Endometrium (tissue), 2 donors: Measurements from ENCODE around the gene ANK3.
A peak's percentile ranks its signal among the peaks of the same experiment; 100 is the strongest.

Source experiments
- FAIRE-seq: peaks from 2 replicates; lab custom pipeline; 2012; peaks lifted over from hg19 to GRCh38; lab: Jason Lieb, UNC
- donor health status: control.
- donor health status: control.

The ANK3 gene

DNA sequence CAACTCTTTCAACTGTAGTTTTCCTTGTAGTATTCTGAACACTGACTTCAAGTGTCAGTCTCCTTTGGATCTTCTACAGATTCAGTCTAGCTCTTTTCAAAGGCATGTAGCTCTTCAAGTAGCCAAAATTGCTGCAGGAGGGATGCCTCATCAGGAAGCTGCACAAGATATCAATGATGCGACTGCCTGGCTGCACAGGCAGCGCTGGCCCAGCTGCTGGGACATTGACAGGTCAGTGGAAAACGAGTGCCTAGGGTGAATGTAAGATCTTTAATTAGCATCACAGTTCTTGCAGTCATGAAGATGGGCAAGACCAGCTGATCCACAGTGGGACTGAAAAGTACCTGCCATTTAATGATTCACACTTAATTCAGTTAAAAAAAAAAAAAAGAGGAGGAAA lies 167.6 kb downstream of the ANK3 start:
- FAIRE-seq, result no peak

- FAIRE-seq, result no peak
Observed at GRCh38 chr10:60212195-60212594, 177.5 kb downstream of the ANK3 start.

GRCh38 chr10:60209874-60210570 lies 179.7 kb downstream of the ANK3 start:
- FAIRE-seq, result no peak

DNA sequence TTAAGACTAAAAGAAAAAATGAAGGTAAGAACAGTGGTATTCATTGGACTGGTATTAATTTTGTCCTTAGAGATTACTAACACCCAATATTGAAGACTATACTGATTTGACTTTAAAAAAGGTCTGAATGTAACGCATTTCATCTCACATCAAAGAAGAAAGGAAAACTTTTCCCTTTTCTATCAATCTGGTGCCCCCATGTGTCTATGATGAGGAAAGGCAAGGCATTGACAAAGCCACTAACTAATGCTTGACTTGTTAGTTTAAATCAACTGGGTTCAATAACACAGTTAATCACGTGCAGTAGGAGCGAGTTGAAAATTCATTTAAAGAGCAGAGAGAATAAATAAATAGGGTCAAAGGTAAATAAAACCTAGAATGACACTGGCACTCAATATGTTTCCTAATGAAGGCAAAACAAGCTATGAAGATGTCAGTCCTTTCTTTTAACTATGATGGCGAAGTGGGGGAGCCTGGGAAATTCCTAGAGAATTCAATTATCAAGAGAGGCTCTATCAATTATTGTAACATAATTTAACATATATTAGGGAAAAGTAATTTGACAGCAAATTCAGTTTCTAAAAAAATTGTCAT lies 180.9 kb downstream of the ANK3 start:
- peak; percentile 48 for FAIRE-seq

DNA sequence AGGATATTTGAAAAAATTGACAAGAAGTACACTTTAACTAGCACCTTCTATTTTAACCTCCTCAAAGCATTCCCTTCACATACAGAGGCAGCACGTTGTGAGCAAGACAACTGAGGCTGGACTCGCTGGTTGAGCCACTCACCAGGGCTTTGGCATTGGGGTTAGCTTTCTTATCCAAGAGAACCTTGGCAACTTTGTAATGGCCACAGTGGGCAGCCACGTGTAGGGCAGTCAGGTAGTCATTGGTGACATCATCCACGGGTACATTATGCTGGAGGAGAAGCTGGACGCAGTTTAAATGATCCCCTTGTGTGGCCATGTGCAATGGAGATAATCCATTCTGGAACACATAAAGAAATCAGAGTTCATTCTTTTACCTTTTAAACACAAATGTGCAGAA lies 181.8 kb downstream of the ANK3 start:
- FAIRE-seq, result no peak

GRCh38 chr10:60206735-60207134 lies 182.9 kb downstream of the ANK3 start:
- FAIRE-seq, result no peak

GRCh38 chr10:60205741-60206140 lies 183.9 kb downstream of the ANK3 start:
- no peak for FAIRE-seq

GRCh38 chr10:60203993-60204618 lies 185.6 kb downstream of the ANK3 start:
- peak; percentile 72 for FAIRE-seq

DNA sequence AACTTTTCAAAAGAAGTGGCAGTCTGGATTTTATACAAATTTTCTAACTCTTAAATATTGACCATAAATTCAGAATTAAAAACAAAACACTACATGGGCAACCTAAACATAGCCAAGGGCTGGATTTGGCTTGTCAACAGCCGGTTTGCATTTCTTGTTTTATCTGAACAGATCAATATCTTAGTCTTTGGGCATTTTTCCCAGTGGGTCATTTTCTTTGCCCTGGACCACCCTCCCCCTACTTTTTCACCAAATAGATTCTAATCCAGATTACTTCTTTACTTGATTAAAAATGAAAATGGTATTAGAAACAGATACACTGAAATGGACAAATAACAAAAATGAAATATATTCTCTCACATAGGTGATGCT lies 189.0 kb downstream of the ANK3 start:
- no peak for FAIRE-seq

DNA sequence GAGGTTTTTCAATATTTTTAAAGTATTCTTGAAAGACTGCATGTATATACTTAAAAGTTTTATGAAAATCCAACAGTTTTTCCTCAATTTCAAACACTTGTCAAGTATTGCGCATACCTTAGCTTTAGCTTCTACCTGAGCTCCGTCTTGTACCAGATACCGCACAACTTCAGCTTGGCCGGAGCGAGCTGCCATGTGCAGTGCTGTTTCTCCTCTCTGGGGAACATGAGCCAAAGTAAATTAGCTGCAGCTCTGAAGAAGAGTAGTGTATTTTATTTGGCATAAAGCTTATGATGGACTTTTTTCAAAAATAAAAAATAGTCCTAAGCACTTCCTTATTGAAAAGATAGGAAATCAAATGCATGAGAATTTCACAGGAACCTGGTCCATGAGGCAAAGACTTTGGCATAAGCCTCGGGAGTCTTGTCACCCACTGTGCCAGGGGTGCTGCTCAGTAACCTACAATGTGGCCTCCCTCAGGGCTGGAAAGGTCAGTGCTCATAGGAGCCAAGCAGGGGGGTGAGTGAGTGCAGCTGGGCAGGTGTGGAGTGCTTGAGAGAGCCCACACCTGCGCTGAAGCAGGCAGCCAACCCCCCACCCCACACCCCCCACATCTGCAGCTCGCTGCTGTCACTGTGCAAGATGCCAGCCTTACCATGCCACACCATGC lies 189.5 kb downstream of the ANK3 start:
- FAIRE-seq, result no peak

- FAIRE-seq, result no peak
Observed at GRCh38 chr10:60197206-60197605, 192.5 kb downstream of the ANK3 start.

- no peak for FAIRE-seq
Observed at GRCh38 chr10:60194421-60194820, 195.3 kb downstream of the ANK3 start.

GRCh38 chr10:60192946-60193345 lies 196.7 kb downstream of the ANK3 start:
- no peak for FAIRE-seq

DNA sequence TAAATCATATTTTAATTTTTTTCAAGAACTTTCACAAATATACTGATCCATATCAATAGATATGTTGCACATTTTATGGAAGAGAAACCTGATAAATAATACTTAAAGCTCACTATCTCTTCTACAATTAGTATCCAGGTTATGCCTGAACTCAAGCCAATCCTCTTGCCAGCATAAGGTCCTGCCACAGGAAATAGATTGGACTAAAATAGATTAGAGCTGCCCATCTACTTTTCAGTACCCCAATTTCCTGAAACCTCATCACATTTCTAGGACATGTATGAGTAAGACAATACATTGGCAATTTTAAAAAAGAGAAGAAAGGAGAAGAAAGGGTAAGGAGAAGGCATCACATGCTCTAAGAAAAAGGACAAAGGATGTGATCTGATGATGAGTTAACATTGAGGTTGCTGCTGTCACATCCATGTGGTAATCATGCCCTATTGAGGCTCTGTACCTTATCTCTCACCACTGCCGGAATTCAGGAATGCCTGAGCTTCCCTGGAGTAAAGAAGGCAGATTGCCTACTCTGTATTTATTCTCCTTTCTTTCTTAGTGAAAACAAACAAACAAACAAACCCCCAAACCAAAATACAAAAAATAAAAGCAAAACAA lies 199.7 kb downstream of the ANK3 start:
- no peak for FAIRE-seq

DNA sequence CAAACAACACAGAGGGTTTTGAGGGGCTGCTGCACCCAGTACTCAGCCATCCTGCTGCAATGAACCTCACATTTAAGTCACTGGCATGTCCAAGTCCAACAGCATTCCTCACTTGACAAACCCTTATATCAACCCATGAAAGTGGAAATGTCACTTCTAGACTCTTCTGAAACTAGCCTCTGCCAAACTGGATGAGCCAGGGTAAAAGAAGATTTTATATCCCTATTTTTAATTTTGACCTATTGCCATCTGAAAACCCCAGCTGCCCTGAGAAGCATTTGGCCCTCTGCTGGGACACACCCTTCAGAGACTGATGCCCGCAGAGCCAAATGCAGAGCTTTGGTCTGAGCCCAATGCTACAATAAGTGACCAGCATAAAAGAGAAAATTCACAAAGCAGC lies 201.1 kb downstream of the ANK3 start:
- FAIRE-seq, result no peak

DNA sequence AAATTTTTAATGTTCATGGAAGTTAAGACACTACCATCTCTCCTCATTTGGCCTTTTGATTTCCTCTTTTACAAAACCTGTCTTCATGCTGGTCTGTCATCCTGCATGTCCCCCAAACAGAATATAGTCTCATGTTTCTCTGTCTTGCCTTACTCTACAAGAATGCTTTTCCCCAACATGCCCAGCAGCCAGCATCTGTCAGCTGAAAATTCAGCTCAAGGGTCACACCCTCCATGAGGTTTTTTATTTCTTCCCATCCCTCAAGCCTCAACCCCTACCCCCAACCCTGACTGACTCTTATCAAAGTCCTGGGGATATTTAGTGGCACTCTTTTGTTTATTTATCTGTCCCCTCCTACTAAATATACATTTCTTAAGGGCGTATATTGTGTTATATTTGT lies 202.0 kb downstream of the ANK3 start:
- FAIRE-seq, result no peak

DNA sequence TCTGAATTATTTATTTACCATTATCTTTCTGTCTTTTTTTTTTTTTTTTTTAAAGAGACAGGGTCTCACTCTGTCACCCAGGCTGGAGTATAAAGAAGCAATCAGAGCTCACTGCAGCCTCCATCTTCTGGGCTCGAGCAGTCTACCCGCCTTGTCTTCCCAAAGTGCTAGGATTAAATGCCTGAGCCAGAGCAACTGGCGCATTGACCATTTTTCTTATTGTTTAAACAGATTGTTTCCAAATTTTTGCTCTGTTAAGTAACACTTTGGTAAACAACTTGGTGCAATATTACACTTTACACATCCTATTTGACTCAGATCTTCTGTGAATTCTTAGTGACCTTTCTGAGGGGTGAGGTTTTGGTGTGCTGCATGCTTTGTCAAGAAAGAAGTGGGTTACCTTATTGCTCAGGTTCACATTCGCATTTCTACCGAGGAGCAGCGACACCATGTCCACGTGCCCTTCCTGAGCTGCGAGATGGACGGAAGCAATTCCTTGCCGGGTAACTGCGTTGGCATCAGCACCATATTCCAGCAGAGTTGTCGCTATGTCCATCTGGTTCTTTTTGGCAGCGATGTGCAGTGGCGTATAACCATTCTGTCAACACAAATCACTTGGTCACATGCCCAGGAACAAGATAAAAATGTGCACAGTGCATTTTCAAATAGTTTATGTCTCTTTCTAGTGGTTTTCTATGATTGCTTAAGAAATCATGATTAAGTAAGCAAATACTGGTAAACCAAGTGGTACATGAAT lies 203.2 kb downstream of the ANK3 start:
- no peak for FAIRE-seq

- no peak for FAIRE-seq
Observed at GRCh38 chr10:60185421-60185820, 204.3 kb downstream of the ANK3 start.

- FAIRE-seq, result no peak
Observed at GRCh38 chr10:60182691-60183090, 207.0 kb downstream of the ANK3 start.

DNA sequence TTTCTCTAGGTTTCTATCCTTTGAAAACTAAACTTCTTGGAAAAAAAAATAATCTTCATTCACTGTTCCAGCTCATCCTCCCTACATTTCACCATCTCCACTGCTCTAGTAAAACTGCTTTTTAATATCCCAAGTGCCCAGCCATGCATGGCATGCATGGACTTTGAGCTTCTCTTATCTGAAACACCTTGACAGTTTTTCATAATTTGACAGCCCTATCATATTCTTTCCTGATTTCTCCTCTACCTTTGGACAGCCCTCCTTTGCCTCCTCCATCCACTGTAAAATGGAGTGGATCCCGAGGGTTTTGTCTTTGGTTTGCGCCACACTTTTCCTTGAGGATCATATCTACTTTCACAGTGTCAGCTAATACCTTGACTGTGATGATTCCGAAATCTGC lies 212.8 kb downstream of the ANK3 start:
- FAIRE-seq, result no peak

DNA sequence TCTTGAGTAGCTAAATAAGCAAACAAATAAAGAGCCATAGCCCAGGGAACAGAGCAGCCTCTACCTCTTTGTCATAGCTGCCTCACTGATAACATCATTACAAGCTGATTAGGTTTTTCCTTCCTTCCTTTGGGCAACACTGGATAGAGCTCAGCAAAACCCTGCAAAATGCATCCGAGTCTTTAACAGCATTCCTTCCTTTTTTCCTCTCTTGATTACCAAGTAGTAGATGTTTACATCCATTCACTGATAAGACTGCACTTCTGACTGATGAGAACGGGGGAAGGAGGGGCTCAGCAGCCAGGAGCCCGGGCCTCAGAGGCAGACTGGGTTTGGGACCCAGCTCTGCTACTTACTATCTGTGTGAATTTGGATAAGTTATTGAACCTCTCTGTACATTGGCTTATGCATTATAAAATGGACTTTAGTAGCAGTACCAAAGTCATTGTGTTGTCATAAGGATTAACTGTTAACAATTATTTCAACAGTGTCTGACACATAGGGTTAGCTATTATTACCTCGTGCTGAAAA lies 214.2 kb downstream of the ANK3 start:
- no peak for FAIRE-seq
